ENCODE results near the gene MYRIP. TPM values are rescaled to one million over a fixed set of nuclear protein-coding genes. Genes with fewer than 3 reads are reported as not detected.

The MYRIP gene
- polyA plus RNA-seq, 3 donors: not detected

DNA sequence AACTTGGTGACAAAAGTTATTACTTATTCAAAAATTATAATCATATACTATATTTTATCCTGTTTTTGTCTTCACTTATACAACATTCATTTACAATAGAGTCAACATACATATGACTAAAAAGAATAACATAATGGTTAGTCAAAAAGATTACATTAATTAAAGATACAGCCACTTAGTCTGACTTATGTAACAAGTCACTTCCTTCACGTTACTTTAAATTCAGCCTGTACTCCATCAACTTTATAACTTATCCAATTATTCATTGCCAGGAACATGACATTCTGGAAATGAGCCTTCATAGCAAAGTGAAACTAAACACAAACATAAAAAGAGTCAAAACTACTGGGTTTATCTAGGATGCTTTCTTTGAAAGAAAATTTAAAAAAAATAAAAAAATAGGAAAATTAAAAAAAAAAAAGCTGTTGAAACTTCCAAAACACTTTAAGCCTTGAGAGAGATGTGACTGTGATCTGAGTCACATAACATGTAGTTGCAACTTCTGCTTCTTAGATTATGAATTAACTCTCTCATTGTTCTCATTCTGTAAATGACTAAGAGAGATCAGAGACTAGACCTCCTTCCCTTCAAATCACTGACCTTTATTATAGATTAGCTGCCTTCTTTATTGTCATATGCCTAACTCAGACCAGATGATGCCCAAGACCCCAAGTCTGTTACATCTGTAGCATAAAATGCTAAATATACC lies 107.8 kb downstream of the MYRIP start:
- no peak for DNase-seq

DNA sequence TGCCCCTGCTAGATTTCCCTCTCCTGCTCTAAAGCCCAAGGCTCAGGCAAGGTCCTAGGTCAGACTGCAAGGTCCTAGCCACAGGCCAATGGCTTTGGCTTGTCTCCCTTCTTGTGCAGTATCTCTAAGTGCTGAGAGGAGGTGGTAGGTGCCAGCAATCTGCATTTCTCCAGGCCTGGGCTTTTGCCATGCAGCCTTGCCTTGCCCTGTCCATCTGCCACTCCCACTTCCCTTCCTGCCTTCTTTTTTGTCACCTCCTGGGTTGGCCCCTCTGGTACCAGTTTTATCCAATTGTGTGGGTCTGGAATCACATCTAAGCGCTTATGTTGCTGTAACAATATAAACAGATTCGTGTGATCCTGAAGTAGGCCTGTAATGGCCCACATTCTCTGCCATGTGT lies 109.9 kb downstream of the MYRIP start:
- no peaks in the 10 kb centered on the region for H3K9me3 ChIP-seq (replicated peaks in 1 of 2; ENCODE audit: control insufficient read depth in 1 of 2, insufficient read depth in 1 of 2, low read length in 2 of 2)
- no peaks in the 10 kb centered on the region for H3K27me3 ChIP-seq (ENCODE audit: control insufficient read depth in 2 of 2, insufficient read depth in 2 of 2, low read length in 2 of 2)
- no peaks in the 10 kb centered on the region for H4K20me1 ChIP-seq (ENCODE audit: insufficient read depth, low read length)
- no peaks in the 10 kb centered on the region for H3K36me3 ChIP-seq (replicated peaks in 1 of 2; ENCODE audit: control insufficient read depth in 1 of 2, insufficient read depth in 2 of 2, low read length in 2 of 2)
- H3K27ac ChIP-seq (ENCODE audit: low read depth in 1 of 2, low read length in 2 of 2): no peak overlapping the region
- H3K4me1 ChIP-seq (ENCODE audit: control insufficient read depth in 1 of 2, insufficient read depth in 2 of 2, low read length in 2 of 2): no peaks in the 10 kb centered on the region
- no peaks in the 10 kb centered on the region for H3K36me3 Mint-ChIP-seq
- no CpG with 5 or more reads among the region's 2 CpGs for WGBS (ENCODE audit: insufficient coverage)
- no peak overlapping the region for H2AFZ ChIP-seq (ENCODE audit: insufficient read depth, low read depth, low read length, poor library complexity, severe bottlenecking)
- intact Hi-C loops (cut with micrococcal nuclease): no loop called here
- no peak overlapping the region for H3K27ac Mint-ChIP-seq
- H3K4me3 ChIP-seq (replicated peaks in 1 of 3; ENCODE audit: low read depth in 2 of 3, low read length in 3 of 3): no peak overlapping the region
- no peak overlapping the region for H3K9ac ChIP-seq (ENCODE audit: insufficient read depth, low read length, poor library complexity, severe bottlenecking)
- no peak overlapping the region for H3K4me3 Mint-ChIP-seq
- TF ChIP-seq, protein P1, sequence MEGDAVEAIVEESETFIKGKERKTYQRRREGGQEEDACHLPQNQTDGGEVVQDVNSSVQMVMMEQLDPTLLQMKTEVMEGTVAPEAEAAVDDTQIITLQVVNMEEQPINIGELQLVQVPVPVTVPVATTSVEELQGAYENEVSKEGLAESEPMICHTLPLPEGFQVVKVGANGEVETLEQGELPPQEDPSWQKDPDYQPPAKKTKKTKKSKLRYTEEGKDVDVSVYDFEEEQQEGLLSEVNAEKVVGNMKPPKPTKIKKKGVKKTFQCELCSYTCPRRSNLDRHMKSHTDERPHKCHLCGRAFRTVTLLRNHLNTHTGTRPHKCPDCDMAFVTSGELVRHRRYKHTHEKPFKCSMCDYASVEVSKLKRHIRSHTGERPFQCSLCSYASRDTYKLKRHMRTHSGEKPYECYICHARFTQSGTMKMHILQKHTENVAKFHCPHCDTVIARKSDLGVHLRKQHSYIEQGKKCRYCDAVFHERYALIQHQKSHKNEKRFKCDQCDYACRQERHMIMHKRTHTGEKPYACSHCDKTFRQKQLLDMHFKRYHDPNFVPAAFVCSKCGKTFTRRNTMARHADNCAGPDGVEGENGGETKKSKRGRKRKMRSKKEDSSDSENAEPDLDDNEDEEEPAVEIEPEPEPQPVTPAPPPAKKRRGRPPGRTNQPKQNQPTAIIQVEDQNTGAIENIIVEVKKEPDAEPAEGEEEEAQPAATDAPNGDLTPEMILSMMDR (IDR thresholded peaks at IDR 0.05): no peak
- H3K79me2 ChIP-seq (ENCODE audit: insufficient read depth, low read length): no peaks in the 10 kb centered on the region
- H3K4me1 Mint-ChIP-seq: no peaks in the 10 kb centered on the region
- no peak for DNase-seq
- H3K9me3 Mint-ChIP-seq: peaks cover 0 to 2% (median 0%) of the 10 kb centered on the region in 7 donors
- H3K4me2 ChIP-seq (replicated peaks; ENCODE audit: extremely low read depth, low read length, poor library complexity, severe bottlenecking): no peak overlapping the region
- peaks cover 0 to 3% (median 0%) of the 10 kb centered on the region in 3 donors for H3K27me3 Mint-ChIP-seq (ENCODE audit: low read depth in 3 of 3)

More for the DNA sequence above, 107.8 kb downstream of the MYRIP start:
- WGBS (ENCODE audit: insufficient coverage): no CpG with 5 or more reads among the region's 1 CpG
- H3K4me2 ChIP-seq (replicated peaks; ENCODE audit: extremely low read depth, low read length, poor library complexity, severe bottlenecking): no peak overlapping the region
- H3K4me1 ChIP-seq (ENCODE audit: control insufficient read depth in 1 of 2, insufficient read depth in 2 of 2, low read length in 2 of 2): no peaks in the 10 kb centered on the region
- Mint-ChIP-seq H3K9me3 (no peaks in the 10 kb centered on the region), H3K27ac (no peak overlapping the region), H3K27me3 (ENCODE audit: low read depth in 3 of 3) (peaks cover 0 to 3% (median 0%) of the 10 kb centered on the region in 3 donors), H3K4me1 (no peaks in the 10 kb centered on the region), H3K36me3 (no peaks in the 10 kb centered on the region), H3K4me3 (no peak overlapping the region)
- no peaks in the 10 kb centered on the region for H3K9me3 ChIP-seq (replicated peaks in 1 of 2; ENCODE audit: control insufficient read depth in 1 of 2, insufficient read depth in 1 of 2, low read length in 2 of 2)
- H3K27me3 ChIP-seq (ENCODE audit: control insufficient read depth in 2 of 2, insufficient read depth in 2 of 2, low read length in 2 of 2): no peaks in the 10 kb centered on the region
- no peak overlapping the region for H2AFZ ChIP-seq (ENCODE audit: insufficient read depth, low read depth, low read length, poor library complexity, severe bottlenecking)
- TF ChIP-seq, protein P1 (IDR thresholded peaks at IDR 0.05): no peak
- H4K20me1 ChIP-seq (ENCODE audit: insufficient read depth, low read length): no peaks in the 10 kb centered on the region
- intact Hi-C loops (cut with micrococcal nuclease): no loop called here
- no peak overlapping the region for H3K27ac ChIP-seq (ENCODE audit: low read depth in 1 of 2, low read length in 2 of 2)
- H3K9ac ChIP-seq (ENCODE audit: insufficient read depth, low read length, poor library complexity, severe bottlenecking): no peak overlapping the region
- no peaks in the 10 kb centered on the region for H3K36me3 ChIP-seq (replicated peaks in 1 of 2; ENCODE audit: control insufficient read depth in 1 of 2, insufficient read depth in 2 of 2, low read length in 2 of 2)
- no peaks in the 10 kb centered on the region for H3K79me2 ChIP-seq (ENCODE audit: insufficient read depth, low read length)
- no peak overlapping the region for H3K4me3 ChIP-seq (replicated peaks in 1 of 3; ENCODE audit: low read depth in 2 of 3, low read length in 3 of 3)
